Nephron (organoid): ENCODE measurements around the gene HDAC4.
A peak's percentile ranks its signal among the peaks of the same experiment; 100 is the strongest.

ENCODE experiments used
- H3K27ac Mint-ChIP-seq, 3 experiments: 2 replicates each; pipeline ENCODE4 v1.8.0; 2020; ENCODE audit warnings: mixed read lengths in 3 of 3, mild to moderate bottlenecking in 2 of 3, moderate library complexity in 1 of 3
- H3K27me3 Mint-ChIP-seq: 2 replicates; pipeline ENCODE4 v1.8.0; 2021; ENCODE audit warnings: low read depth, mild to moderate bottlenecking, moderate library complexity, mixed read lengths
- H3K36me3 Mint-ChIP-seq: 2 replicates; pipeline ENCODE4 v1.8.0; 2020; ENCODE audit warnings: low read depth, mixed read lengths
- H3K4me1 Mint-ChIP-seq: 2 replicates; pipeline ENCODE4 v1.8.0; 2020; ENCODE audit warnings: mixed read lengths
- H3K4me3 Mint-ChIP-seq, 3 experiments: 2 replicates each; pipeline ENCODE4 v1.8.0; 2020; ENCODE audit warnings: mild to moderate bottlenecking in 3 of 3, mixed read lengths in 3 of 3, moderate library complexity in 2 of 3
- H3K9me3 Mint-ChIP-seq: 2 replicates; pipeline ENCODE4 v1.8.0; 2020; ENCODE audit warnings: mixed read lengths
- CTCF ChIP-seq, 3 experiments: fragments of 200-600 bp; sonication (generic); IDR thresholded peaks; one replicate each; pipeline ENCODE4 v1.5.0; 2021; ENCODE audit warnings: antibody characterized with exemption in 3 of 3; ENCODE audit not compliant: unreplicated experiment in 3 of 3

Gene HDAC4

GRCh38 chr2:239244625-239245024, 156.2 kb downstream of the HDAC4 start:
- H3K4me1 Mint-ChIP-seq = peaks cover 64% of the 10 kb centered on the region

GRCh38 chr2:239241431-239241960, 159.3 kb downstream of the HDAC4 start:
- TF ChIP-seq CTCF (IDR thresholded peaks at IDR 0.05; ENCODE audit: unreplicated experiment in 3 of 3) = no peak
- Mint-ChIP-seq H3K9me3 (no peaks in the 10 kb centered on the region), H3K27me3 (no peaks in the 10 kb centered on the region), H3K27ac (no peak overlapping the region), H3K36me3 (no peaks in the 10 kb centered on the region), H3K4me1 (peaks cover 42% of the 10 kb centered on the region), H3K4me3 (no peak overlapping the region)

More at GRCh38 chr2:239244625-239245024, 156.2 kb downstream of the HDAC4 start:
- peak overlapping the region; percentile 88 to 94 (median 92) for H3K27ac Mint-ChIP-seq
- no peak overlapping the region for H3K4me3 Mint-ChIP-seq
- H3K9me3 Mint-ChIP-seq = no peaks in the 10 kb centered on the region
- no peak for TF ChIP-seq CTCF (IDR thresholded peaks at IDR 0.05; ENCODE audit: unreplicated experiment in 3 of 3)
- no peaks in the 10 kb centered on the region for H3K36me3 Mint-ChIP-seq
- H3K27me3 Mint-ChIP-seq = no peaks in the 10 kb centered on the region

- H3K4me3 Mint-ChIP-seq = peak overlapping the region in 1 of 3 experiments; percentile 11
- no peaks in the 10 kb centered on the region for H3K27me3 Mint-ChIP-seq
- TF ChIP-seq CTCF (IDR thresholded peaks at IDR 0.05; ENCODE audit: unreplicated experiment in 3 of 3) = no peak
- H3K27ac Mint-ChIP-seq = peak overlapping the region; percentile 52 to 87 (median 79)
- H3K9me3 Mint-ChIP-seq = no peaks in the 10 kb centered on the region
- H3K4me1 Mint-ChIP-seq = peaks cover 33% of the 10 kb centered on the region
- no peaks in the 10 kb centered on the region for H3K36me3 Mint-ChIP-seq
Observed at GRCh38 chr2:239240414-239240881, 160.4 kb downstream of the HDAC4 start.

GRCh38 chr2:239239607-239240413, 161.0 kb downstream of the HDAC4 start:
- Mint-ChIP-seq H3K9me3 (no peaks in the 10 kb centered on the region), H3K27ac (peak overlapping the region; percentile 52 to 87 (median 79)), H3K27me3 (no peaks in the 10 kb centered on the region), H3K4me1 (peaks cover 26% of the 10 kb centered on the region), H3K36me3 (no peaks in the 10 kb centered on the region), H3K4me3 (peak overlapping the region in 1 of 3 experiments; percentile 11)
- no peak for TF ChIP-seq CTCF (IDR thresholded peaks at IDR 0.05; ENCODE audit: unreplicated experiment in 3 of 3)

- peaks cover 3% of the 10 kb centered on the region for H3K36me3 Mint-ChIP-seq
- H3K9me3 Mint-ChIP-seq = no peaks in the 10 kb centered on the region
- H3K4me1 Mint-ChIP-seq = peaks cover 23% of the 10 kb centered on the region
- no peak for TF ChIP-seq CTCF (IDR thresholded peaks at IDR 0.05; ENCODE audit: unreplicated experiment in 3 of 3)
- H3K27me3 Mint-ChIP-seq = no peaks in the 10 kb centered on the region
- H3K27ac Mint-ChIP-seq = peak overlapping the region; percentile 52 to 87 (median 79)
- no peak overlapping the region for H3K4me3 Mint-ChIP-seq
Observed at GRCh38 chr2:239238839-239239606, 161.8 kb downstream of the HDAC4 start.
